SK-N-MC (cell line): ENCODE results near the gene PSTPIP1.

ENCODE experiments used
- EZH2 ChIP-seq: fragments of 200-600 bp; sonication (generic); IDR thresholded peaks from one replicate; pipeline ENCODE4 v1.6.1; 2017; ENCODE audit warnings: antibody characterized with exemption
- FOXP2 ChIP-seq: optimal IDR thresholded peaks from 2 replicates; pipeline ENCODE3; 2011; ENCODE audit warnings: mild to moderate bottlenecking, moderate library complexity; ENCODE audit not compliant: insufficient read depth; ENCODE audit errors: extremely low read length, control extremely low read depth
- POLR2AphosphoS5 ChIP-seq: IDR thresholded peaks from 2 replicates; pipeline ENCODE4 v1.6.1; 2012; ENCODE audit warnings: mild to moderate bottlenecking, low read depth, low read length, borderline replicate concordance

DNA sequence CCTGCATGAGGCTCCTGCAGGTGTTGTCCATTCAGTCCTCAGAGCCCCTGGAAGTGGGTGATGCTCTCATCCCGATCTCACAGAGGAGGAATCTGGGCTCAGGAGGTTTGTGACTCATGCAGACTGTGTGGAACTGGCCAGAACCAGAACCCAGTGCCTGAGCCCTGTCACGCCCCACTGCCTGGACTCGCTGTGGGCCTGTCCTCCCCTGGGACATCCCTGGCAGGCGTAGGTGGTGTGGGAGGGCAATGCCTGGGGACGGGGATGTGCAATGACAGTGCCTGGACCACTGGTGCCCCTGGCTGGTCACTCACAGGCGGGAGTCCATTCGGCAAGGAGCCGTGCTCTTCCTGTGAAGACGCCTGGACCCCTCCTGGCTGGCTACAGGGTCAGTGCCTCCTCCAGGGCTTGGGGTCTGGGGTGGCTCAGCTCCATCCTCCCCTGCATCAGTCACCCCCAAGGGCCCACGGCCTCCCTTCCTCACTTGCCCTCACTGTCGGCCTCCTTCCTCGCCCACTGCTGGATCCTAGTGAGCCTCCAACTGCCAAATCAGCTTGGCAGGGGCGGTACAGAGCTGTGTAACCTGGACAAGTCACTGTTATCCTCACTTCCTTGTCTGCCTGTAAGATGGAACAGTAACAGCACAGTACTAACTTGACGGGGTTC, 14.9 kb downstream of the PSTPIP1 start:
- TF ChIP-seq EZH2 = no peak
- TF ChIP-seq POLR2AphosphoS5 = no peak
- no peak for TF ChIP-seq FOXP2
